NCI-H2227 treated with DMSO at 0.1 percent for 48 hours (cell line): ENCODE measurements around the gene MACROD2.
A peak's percentile ranks its signal among the peaks of the same experiment; 100 is the strongest.

Source experiments
- DNase-seq: peaks from one replicate; lab custom pipeline; 2025; lab: John Stamatoyannopoulos, UW

Gene MACROD2

GRCh38 chr20:16018881-16019280, 2023.6 kb downstream of the MACROD2 start:
- no peak for DNase-seq

- DNase-seq, result no peak
These were observed 2025.7 kb downstream of the MACROD2 start for GRCh38 chr20:16020971-16021370.

DNA sequence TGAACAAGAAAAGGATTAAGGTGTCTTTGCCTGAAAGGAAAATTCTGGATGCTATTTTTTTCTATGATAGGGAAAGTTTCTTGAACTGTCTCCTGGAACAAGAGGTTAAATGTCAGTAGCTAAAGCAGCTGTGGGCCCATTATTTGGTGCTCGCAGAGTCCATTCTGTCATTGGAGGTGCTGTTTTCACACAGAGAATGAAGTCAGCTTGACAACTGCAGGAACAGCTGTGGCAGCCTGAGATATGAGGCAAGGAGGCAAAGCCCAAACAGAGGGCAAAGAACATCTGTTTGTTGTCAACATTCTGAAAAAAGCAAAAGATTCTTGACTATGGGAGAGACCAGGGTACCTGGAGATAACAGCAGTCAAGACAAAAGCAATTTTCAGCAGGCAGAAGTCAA, 2029.8 kb downstream of the MACROD2 start:
- no peak for DNase-seq

- no peak for DNase-seq
These were observed 2032.4 kb downstream of the MACROD2 start for GRCh38 chr20:16027686-16028085.

- no peak for DNase-seq
These were observed 2033.6 kb downstream of the MACROD2 start for GRCh38 chr20:16028923-16029322.

DNA sequence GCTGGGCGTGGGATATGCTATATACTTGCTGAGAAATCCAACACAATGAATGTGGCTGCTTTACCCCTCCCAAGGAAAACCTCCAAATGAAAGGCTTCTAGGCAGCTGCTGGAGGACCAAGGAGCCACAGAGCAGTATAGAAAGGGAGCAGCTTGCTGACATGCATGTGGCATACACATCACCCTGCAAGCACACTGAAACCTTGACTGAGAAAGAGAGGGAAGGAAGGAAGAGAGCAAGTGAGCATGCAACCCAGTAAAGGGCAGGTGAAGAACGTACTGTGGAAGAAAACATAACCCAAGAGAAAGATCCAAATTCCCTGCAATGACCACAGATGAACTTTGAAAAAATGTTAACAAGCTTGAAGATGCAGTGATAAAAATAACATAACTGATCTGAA, 2034.9 kb downstream of the MACROD2 start:
- DNase-seq, result no peak

- no peak for DNase-seq
These were observed 2040.3 kb downstream of the MACROD2 start for GRCh38 chr20:16035576-16035975.

DNA sequence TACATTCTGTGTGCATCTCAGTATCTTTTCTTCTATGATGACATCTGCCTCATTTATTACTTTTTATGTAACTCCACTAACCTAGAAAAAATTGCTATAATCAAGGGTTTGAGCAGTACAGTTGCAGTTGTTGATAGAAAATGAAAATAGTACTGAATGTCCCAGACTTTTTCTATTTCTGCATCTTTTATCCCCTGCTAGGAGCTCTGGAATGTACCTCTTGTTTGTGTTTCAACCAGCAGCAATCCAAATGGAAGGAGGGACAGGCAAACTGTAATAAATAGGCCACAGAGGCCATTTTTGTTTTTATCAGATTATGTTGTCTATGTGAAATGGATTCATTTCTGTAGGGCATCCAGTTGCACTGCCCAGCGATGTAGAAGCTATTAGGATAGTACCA, 2041.0 kb downstream of the MACROD2 start:
- DNase-seq, result no peak

DNA sequence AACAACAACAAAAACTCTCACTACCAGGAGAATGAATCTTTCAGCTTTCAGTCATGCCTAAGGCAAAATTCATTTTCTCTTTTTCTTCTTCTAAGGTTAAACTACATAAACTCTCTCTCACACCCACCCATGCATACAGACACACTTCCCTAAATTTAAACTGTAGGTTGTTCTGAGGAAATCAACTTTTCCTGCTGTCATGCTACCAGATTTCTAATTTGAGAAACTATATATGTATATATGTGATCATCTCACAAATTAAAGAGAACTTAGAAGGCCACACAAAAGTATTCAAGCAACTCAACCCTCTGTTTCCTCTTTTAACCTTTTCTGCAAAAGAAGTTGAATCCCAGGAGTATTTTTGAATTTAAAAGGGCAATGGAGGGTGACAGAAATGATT, 2045.4 kb downstream of the MACROD2 start:
- DNase-seq, result no peak

- no peak for DNase-seq
These were observed 2047.4 kb downstream of the MACROD2 start for GRCh38 chr20:16042731-16043130.

GRCh38 chr20:16043931-16044330, 2048.6 kb downstream of the MACROD2 start:
- no peak for DNase-seq

DNA sequence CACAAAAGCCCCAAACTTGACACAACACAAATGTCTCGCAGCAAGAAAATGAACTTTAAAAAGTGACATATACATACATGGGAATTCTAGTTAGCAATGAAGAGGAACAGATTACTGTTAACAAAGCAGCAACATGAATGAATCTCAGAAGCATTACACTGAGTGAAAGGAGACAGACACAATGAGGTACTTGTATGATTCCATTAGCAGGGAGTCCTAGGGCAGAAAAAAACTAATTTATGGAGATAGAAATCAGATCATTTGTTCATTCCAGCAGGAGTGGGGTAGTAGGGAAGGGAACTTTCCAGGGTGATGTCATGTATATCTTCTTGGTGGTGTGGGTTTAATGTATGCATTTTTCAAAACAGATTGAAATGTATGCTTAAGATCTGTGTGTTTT, 2053.6 kb downstream of the MACROD2 start:
- no peak for DNase-seq

- DNase-seq, result peak; percentile 18
These were observed 2054.3 kb downstream of the MACROD2 start for GRCh38 chr20:16049529-16050093.

- no peak for DNase-seq
These were observed 2055.1 kb downstream of the MACROD2 start for GRCh38 chr20:16050366-16050765.

DNA sequence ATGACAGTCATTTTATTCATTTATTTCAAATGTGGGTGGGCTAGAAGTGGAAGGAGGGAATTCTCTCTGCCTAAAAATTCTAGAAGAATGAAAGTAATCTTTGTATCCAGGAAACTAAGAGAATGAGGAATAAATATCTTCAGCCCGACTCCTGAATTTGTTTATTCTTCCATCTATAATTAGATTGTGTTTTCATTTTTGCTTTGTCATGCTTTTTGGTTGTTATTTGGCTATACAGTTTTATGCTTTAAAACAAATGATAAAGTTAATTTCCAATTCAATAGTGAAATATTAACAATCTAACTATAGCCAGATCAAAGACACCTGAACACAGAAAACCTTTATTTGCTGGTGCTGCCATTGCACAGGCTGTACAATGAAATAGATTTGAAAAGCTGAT, 2056.7 kb downstream of the MACROD2 start:
- DNase-seq, result no peak

DNA sequence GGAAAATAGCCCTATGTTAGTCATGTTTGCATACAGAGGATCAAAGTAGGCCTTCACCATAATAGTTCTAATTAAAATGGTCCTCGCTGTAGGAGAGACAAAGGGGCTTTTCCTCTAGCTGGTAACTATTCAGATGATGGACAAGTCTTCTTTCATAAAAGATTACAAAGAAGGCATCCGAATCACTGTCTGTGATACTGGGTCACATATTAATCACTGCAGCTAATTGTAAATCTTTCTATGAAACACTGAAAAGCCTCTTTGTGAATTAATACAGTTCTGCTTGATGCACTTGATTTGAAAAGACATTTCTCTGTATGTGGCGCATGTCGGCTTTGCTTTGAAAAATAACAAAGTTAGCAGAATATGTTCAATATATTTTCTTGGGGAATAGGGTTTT, 2057.1 kb downstream of the MACROD2 start:
- DNase-seq, result no peak

DNA sequence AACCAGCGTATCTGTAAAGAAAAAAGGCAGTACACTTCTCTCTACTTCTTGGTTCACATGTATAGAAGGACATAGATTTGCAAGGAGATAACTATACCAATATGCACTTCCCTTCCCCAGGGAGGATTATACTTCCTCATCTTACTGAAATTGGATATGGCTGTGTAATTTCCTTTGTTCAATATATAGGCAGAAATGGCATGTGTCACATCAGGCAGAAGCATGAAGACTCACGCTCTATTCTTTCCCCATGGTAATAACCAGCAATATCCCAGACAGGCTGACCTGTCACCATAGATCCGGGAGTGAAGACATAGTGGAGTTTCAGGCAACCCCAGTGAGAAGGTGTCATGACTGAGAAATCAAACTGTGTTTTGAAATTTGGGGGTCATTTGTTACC, 2059.7 kb downstream of the MACROD2 start:
- DNase-seq, result no peak

DNA sequence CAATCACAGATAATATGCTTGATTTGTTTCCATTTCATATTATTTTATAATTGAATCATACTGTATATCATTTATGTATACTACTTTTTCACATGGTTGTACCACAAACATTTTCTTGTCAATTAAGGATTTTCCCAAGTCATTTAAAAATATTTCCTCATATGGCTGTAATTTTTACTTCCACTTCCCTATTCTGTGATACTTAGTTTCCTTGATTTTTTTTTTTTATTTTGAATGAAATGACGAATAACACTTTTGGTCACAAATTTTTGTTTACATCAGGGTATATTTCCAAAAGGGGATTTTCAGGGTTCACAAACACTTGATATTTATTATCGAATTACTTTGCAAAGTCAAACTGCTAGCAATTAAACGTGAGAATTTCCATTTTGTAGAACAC, 2062.3 kb downstream of the MACROD2 start:
- DNase-seq, result no peak

GRCh38 chr20:16058268-16058667, 2063.0 kb downstream of the MACROD2 start:
- DNase-seq, result no peak

GRCh38 chr20:16059841-16060240, 2064.5 kb downstream of the MACROD2 start:
- DNase-seq, result no peak

DNA sequence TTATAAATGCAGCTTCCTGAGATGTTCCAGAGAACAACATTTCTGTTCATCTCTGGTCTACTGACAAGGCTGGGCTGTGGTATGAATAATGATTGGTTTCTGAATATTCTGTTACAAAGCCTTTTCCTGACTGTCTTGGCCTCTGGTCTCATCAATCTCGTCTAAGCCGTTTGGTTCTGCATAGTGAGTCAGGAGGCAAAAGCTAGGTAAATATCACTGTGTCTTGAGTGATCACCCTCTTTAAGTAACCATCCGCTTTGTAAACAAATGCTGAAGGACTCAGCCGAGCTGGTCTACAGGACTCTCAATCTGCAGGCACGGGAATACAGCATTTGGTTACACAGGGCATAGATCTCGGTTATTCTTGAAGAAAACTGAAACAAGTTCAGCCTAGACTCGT, 2066.0 kb downstream of the MACROD2 start:
- no peak for DNase-seq

DNA sequence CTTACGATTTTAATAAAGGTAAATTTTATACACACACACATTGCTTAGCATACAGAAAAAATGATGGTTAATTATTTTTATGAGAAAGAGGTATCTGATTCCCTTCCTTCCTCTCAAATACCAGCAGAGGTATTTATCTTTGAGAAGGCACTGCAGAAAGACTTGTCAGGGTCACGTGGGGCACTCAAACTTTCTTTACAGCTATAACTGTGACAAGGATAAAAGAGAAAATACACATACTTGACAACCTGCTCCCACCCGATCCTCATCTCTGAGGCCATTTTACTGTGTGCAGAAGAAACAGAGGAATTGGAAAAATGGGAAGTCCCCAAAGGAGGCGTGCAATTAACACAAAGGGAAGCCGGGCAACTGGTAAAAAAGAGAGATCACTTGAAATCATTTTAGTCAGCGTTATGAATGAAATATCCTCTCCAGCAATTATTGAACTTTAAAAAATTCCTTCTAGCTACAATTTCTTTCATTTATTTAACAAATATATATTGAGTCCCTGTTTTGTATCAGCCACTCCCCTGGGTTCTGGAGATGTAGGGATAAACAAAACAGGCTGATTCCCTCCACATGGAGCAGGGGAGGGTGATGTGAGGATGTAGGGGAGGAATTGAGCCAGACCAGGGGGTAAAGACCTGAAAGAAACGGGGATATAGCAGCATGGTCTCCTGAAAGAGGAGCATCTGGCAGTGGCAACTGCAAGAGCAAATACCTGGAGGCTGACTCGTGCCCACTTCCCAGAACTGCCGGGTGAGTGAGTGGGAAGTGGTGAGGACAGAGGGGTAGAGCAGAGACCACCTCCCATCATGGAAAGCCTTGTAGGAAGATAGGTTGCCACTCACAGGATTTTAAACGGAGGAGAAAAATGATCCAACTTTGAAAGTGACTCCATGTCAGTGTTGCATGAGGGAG, 2067.6 kb downstream of the MACROD2 start:
- DNase-seq, result no peak

GRCh38 chr20:16063881-16064280, 2068.6 kb downstream of the MACROD2 start:
- no peak for DNase-seq
